Body of pancreas (tissue), 4 donors: Measurements from ENCODE around the gene ADK. TPM values are rescaled to one million over a fixed set of nuclear protein-coding genes. Genes with fewer than 3 reads are reported as not detected.

Experiments
- ATAC-seq: fragments of 150-250 bp; one replicate; pipeline ENCODE4 v1.9.1; 2016
- DNase-seq, 4 donors: peaks; one replicate each; pipeline ENCODE4 v3.0.0-alpha.2; 2019
- H3K27ac ChIP-seq, 4 donors: fragments of 200-600 bp; sonication (generic); 1 replicate in 3 of 4; 2 replicates in 1 of 4; pipeline versions ENCODE4 v1.5.1 to v1.6.1; 2016 to 2019; ENCODE audit warnings: mild to moderate bottlenecking in 1 of 4, mixed read lengths in 1 of 4, moderate library complexity in 1 of 4
- H3K27me3 ChIP-seq, 2 donors: fragments of 200-600 bp; sonication (generic); one replicate each; pipeline ENCODE4 v1.6.0; 2016; ENCODE audit warnings: mild to moderate bottlenecking in 1 of 2
- H3K36me3 ChIP-seq, 2 donors: fragments of 200-600 bp; sonication (generic); replicated peaks in 1 of 2; 2 replicates each; pipeline ENCODE4 v1.5.1; 2016; ENCODE audit warnings: low read depth in 2 of 2; ENCODE audit not compliant: insufficient read depth in 1 of 2
- H3K4me1 ChIP-seq: fragments of 200-600 bp; sonication (generic); one replicate; pipeline ENCODE4 v1.6.0; 2016
- H3K4me3 ChIP-seq, 2 donors: fragments of 200-600 bp; sonication (generic); 1 replicate in 1 of 2; 2 replicates in 1 of 2; pipeline ENCODE4 v1.5.1; 2016 to 2019
- H3K9me3 ChIP-seq, 3 donors: fragments of 200-600 bp; sonication (generic); 1 replicate in 2 of 3; 2 replicates in 1 of 3; pipeline ENCODE4 v1.5.1; 2016
- POLR2A ChIP-seq, 3 donors: fragments of 450-650 bp; IDR thresholded peaks; one replicate each; pipeline ENCODE4 v1.6.1; 2016; ENCODE audit warnings: antibody characterized with exemption in 3 of 3, mild to moderate bottlenecking in 2 of 3
- WGBS, 2 donors: methylation state at CpG; one replicate each; pipeline ENCODE4 v1.1.5; 2017; 5-methylcytosine and 5-hydroxymethylcytosine counted together
- intact Hi-C: fragments of 100-400 bp; cut with DNase I; formaldehyde crosslinking; loops from one replicate; pipeline ENCODE4 v1.15.1; 2023
- total RNA-seq, 2 donors: library from RNA; depleted of rRNA; stranded (reverse); fragments of >200 nt; gene quantifications; one replicate each; pipeline ENCODE4 v1.1.0, GENCODE V29; 2016
- TF ChIP-seq, protein P1 (sequence below), 7 experiments: fragments of 450-650 bp in 4 of 7; fragments of 200-600 bp in 3 of 7; sonication (generic) in 3 of 7; IDR thresholded peaks; one replicate each; pipeline ENCODE4 v1.5.1; 2016 to 2019; ENCODE audit warnings: antibody characterized with exemption in 7 of 7

Gene ADK
- total RNA-seq, 2 donors from 2014 or later, result 12.9 to 18.7 TPM

DNA sequence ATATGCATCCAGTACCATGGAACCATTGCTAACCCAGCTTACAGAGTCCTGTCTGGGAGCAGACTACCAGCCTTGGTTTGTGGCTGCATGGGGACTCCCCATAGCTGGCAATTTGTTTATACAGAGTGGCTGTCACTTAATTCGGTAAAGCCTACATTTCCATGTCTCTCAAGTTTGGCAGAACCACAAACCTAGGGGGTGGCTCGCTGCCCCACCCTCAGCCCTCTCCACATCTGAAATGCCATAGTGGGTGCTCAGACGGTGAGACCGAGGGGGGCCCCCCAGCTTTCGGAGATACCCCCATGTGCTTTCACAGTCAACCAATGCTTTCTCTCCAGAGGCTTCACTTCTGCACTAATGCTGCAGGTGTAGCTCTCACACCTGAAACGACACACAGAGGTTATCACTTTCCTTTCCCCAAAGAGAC, 599.8 kb downstream of the ADK start:
- DNase-seq, result no peak
- no peak for TF ChIP-seq POLR2A (IDR thresholded peaks at IDR 0.05)
- TF ChIP-seq, protein P1, sequence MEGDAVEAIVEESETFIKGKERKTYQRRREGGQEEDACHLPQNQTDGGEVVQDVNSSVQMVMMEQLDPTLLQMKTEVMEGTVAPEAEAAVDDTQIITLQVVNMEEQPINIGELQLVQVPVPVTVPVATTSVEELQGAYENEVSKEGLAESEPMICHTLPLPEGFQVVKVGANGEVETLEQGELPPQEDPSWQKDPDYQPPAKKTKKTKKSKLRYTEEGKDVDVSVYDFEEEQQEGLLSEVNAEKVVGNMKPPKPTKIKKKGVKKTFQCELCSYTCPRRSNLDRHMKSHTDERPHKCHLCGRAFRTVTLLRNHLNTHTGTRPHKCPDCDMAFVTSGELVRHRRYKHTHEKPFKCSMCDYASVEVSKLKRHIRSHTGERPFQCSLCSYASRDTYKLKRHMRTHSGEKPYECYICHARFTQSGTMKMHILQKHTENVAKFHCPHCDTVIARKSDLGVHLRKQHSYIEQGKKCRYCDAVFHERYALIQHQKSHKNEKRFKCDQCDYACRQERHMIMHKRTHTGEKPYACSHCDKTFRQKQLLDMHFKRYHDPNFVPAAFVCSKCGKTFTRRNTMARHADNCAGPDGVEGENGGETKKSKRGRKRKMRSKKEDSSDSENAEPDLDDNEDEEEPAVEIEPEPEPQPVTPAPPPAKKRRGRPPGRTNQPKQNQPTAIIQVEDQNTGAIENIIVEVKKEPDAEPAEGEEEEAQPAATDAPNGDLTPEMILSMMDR (IDR thresholded peaks at IDR 0.05), result peak in 1 of 7 experiments; percentile 28
- no peak for ATAC-seq

DNA sequence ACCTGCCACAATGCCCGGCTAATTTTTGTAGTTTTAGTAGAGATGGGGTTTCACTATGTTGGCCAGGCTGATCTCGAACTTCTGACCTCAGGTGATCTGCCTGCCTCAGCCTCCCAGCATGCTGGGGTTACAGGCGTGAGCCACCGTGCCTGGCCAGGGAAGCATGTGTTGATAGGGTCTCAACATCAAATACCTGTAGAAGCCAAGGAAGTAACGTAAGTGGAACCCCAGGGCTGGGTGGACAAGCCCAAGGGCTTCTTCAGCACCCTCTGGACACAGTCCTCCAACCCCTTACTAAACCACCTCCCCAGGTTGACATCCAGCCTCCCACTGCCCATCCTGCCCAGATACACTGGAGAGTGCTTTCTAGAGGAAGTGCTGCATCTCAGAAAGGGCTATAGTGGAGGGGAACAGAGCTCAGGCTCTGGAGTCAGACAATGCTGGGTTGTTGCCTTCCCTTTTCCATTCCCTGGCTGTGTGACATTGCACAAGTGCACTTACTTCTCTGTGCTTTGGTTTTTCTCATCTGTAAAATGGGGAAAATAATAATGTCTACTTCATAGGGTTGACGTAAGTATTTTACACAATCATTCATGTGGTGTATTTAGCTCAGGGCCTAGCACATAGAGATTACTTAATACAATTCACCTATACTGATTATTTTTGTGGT, 601.5 kb downstream of the ADK start:
- Histone ChIP-seq H3K36me3 (no peaks in the 10 kb centered on the region), H3K4me1 (peaks cover 7% of the 10 kb centered on the region), H3K27ac (no peak overlapping the region), H3K9me3 (no peaks in the 10 kb centered on the region), H3K4me3 (no peak overlapping the region), H3K27me3 (no peaks in the 10 kb centered on the region)
- 91 to 97% methylated on average over 5 to 6 of the region's 6 CpGs for WGBS, 2 donors
- TF ChIP-seq, protein P1 (IDR thresholded peaks at IDR 0.05), result no peak
- TF ChIP-seq POLR2A (IDR thresholded peaks at IDR 0.05), result no peak
- intact Hi-C loops, result no loop called here
- DNase-seq (no peak), ATAC-seq (no peak)

More for the DNA sequence above, 599.8 kb downstream of the ADK start:
- Histone ChIP-seq H3K4me1 (peaks cover 7% of the 10 kb centered on the region), H3K9me3 (no peaks in the 10 kb centered on the region), H3K27ac (no peak overlapping the region), H3K27me3 (no peaks in the 10 kb centered on the region), H3K4me3 (no peak overlapping the region), H3K36me3 (no peaks in the 10 kb centered on the region)
- 64 to 82% methylated on average over 6 of the region's 6 CpGs for WGBS, 2 donors
- intact Hi-C loops, result no loop called here

DNA sequence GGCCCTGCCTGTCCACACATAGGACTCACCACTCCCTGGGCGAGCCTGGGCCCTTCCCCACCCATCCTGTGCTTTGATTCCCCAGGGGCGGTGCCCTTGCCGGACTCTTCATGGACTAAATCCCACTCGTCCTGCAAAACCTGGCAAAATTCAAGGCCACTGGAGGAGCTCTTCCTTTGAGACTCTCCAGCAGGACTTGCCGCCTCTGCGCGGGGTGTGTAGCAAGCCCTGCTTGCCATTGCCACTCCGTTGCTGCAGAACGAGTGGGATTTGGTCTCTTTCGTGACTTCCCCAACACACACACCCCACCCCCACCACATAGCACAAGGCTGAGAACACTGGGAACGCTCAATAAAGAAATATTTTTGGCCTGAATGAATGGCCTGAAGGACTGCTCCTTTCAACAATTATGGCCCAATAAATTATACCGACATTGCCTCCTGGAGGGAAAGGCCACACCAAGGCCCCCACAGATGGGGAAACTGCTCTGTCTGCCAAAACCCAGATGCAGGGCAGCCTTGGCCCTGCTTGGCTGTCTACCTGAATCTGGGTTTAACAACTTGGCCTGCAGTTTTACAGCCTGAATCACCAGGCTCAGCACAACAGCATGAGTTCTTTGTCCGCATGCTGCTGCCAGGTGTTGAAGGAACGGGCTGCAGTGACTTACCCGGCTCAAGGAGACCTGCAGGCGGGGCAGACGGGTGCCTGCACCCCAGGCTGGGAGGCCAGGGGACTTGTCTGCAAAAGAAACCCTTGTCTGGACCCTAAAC, 602.6 kb downstream of the ADK start:
- peak overlapping the region in 2 of 4 donors; percentile 19 to 50 for H3K27ac ChIP-seq
- intact Hi-C loops, result no loop called here
- WGBS, 2 donors, result 74 to 77% methylated on average over 9 to 17 of the region's 17 CpGs
- no peaks in the 10 kb centered on the region for H3K27me3 ChIP-seq
- peaks cover 7% of the 10 kb centered on the region for H3K4me1 ChIP-seq
- DNase-seq (peak; percentile 29 to 45 (median 41)), ATAC-seq (peak; percentile 87)
- H3K9me3 ChIP-seq, result no peaks in the 10 kb centered on the region
- H3K36me3 ChIP-seq, result no peaks in the 10 kb centered on the region
- no peak for TF ChIP-seq POLR2A (IDR thresholded peaks at IDR 0.05)
- TF ChIP-seq, protein P1 (IDR thresholded peaks at IDR 0.05), result no peak
- no peak overlapping the region for H3K4me3 ChIP-seq

DNA sequence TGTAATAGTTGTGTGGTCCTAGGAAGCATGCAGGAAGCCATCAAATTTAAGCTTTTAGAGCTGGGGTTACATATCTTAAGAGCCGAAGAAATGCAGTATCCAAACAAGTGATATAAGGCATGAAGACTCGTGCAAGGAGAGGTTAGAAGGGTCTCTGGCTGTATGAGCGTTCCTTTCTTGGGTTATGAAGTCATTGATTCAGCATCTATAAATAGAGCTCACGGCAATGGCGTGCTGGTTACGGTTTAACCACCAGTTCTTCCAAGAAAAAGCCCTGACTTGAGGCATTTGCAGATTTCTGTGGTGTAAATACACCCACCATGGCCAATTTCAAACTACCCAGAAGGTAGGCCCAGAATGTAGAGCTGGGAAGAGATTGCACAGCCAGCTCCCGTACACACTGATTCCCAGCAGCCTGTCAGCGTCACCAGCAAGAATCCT, 603.4 kb downstream of the ADK start:
- Histone ChIP-seq H3K27me3 (no peaks in the 10 kb centered on the region), H3K9me3 (no peaks in the 10 kb centered on the region), H3K4me1 (peaks cover 7% of the 10 kb centered on the region), H3K4me3 (no peak overlapping the region), H3K36me3 (no peaks in the 10 kb centered on the region), H3K27ac (peak overlapping the region in 1 of 4 donors; percentile 32)
- no peak for ATAC-seq
- TF ChIP-seq, protein P1 (IDR thresholded peaks at IDR 0.05), result no peak
- TF ChIP-seq POLR2A (IDR thresholded peaks at IDR 0.05), result no peak
- no peak for DNase-seq
- intact Hi-C loops, result no loop called here
- 81 to 86% methylated on average over 7 to 8 of the region's 8 CpGs for WGBS, 2 donors
